ENCODE measurements around the gene ID3.
"Not testable (repeated sequence)": the region's sequence is repeated elsewhere in the genome, so short reads cannot be mapped to it uniquely, and the experiment has no call there.

ID3 gene

DNA sequence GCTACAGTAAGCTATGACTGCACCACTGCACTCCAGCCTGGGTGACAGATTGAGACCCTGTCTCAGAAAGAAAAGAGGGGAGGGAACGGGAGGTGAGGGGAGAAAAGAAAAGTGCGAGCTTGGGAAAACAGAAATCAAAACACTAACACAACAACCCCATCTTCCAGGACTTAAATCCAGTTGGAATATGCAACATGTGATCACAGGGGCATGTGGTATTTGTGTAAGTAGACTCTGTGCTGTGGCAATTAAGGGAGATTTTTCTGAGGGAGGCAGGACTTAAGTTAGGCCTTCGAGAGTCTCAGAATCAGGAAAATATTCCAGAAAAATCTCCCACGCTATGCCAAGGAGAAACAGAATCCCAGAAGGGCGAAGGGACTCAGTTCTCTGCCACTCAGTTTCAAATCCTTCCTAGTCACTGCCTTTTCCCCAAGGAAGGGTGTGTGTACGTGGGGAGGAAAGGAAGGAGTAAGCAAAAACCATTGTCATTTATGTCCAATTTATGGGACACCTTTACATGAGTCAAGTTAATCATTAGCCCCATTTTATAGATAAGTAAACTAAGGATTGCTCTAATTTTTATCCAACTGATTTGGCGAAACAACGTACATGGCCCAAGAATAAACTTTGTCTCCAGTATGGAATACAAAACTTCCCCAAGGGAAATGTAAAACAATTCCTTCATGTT lies 12.3 kb downstream of the ID3 start:
- DNase-seq = no peak

GRCh38 chr1:23545851-23546250 lies 13.4 kb downstream of the ID3 start:
- no peak for DNase-seq

DNA sequence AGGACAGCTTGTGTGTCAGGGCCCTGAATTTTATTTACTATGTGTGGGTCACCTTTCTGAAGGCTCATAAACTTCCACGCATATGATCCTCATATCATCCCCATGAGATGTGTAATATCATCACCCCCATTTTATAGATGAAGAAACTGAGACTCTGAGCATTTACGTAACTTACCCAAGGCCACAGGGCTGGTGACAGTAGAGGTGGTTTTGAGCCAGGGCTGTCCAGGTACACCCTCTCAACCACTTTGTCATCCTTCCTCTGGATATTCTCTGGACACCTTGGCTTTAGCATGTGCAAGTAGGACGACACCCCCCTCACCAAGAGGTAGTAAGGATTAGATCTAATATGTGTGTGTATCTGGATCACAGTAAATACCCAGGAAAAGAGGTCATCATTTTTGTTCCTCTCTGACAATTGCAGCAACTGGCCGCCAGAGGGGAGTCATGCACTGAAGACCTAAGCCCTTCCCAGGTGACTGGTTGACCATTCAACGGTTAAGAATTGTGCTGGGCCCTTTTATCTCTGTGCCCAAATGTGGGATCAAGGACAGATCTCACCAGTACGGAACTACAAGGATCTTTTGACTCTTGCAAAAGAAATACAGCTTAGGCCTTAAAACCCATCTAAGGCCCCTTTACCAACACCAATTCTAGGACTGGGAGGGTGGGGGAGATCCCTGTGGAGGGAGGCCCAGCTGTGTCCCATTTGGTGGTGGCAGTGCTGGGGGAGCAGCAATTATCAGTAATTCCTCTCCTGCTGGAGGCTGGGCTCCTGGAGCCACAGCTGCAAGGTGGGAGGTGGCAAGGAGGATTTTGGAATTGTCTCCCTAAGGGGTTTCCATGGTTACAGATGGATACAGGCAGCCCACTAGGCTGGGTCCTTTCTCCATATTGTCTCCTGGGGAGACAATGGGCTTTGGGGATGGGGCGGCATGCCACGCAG lies 14.6 kb downstream of the ID3 start:
- peak; percentile 80 for DNase-seq

DNA sequence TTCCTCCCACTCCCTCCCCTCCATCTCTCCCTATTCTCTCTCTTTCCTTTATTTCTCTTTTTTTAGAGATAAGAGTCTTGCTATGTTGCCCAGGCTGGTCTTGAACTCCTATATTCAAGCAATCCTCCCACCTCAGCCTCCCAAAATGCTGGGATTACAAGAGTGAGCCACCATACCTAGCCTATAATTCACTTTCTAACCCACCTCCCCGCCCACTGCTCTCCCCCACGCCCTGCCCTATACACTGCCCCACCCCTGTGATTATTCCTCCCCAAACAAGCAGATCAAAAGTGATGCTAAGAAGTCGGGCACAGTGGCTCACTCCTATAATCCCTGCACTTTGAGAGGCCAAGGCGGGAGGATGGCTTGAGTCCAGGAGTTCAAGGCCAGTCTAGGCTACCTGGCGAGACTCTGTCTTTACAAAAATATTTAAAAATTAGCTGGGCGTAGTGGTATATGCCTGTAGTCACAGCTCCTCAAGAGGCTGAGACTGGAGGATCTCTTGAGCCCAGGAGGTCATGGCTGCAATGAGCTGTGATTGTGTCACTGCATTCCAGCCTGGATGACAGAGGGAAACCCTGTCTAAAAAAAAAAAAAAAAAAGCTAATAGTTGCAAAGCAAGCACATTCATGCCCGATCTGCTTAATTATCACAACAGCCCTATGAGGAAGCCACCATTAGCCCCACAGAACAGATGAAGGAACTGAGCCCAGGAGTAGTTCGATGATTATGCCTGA lies 15.4 kb downstream of the ID3 start:
- DNase-seq = no peak

DNA sequence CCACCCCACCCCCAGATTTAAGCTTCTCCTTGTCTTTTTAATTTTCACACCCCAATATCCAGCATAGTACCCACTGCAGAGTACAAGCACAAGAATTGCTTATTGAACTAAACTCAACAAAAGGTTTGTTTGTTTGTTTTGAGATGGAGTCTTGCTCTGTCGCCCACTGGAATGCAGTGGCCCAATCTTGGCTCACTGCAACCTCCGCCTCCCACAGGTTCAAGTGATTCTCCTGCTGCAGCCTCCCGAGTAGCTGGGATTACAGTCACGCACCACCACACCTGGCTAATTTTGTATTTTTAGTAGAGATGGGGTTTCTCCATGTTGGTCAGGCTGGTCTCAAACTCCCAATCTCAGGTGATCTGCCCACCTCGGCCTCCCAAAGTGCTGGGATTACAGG lies 16.4 kb downstream of the ID3 start:
- not testable (repeated sequence) for DNase-seq

DNA sequence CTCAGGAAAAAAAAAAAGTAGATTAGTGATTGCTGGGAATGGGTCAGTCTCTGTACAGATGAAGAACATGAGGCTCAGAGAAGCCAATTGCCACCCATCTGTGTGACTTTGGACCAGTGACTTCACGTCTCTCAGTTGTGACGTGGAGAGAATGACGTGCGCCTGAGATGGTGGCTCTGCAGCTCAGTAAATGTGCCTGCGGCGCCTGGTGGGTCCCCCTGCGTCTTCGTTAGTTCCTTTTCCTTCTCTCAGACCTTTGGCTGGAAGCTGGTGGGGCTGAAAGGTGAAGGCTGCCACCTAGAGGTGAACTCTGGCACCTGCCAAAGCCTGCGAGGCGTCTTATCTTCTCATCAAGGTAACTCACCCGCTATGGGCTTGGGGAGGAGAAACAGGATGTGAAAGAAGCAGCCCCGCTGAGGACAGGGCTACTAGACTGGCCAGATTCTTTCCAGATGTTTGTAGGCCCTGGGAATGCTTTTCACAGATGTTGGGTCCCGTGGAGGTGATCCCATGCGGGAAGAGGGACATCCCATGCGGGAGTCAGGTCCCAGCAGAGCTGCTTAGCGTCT lies 19.5 kb downstream of the ID3 start:
- peak; percentile 96 for DNase-seq

GRCh38 chr1:23537296-23537973 lies 21.9 kb downstream of the ID3 start:
- DNase-seq = no peak

DNA sequence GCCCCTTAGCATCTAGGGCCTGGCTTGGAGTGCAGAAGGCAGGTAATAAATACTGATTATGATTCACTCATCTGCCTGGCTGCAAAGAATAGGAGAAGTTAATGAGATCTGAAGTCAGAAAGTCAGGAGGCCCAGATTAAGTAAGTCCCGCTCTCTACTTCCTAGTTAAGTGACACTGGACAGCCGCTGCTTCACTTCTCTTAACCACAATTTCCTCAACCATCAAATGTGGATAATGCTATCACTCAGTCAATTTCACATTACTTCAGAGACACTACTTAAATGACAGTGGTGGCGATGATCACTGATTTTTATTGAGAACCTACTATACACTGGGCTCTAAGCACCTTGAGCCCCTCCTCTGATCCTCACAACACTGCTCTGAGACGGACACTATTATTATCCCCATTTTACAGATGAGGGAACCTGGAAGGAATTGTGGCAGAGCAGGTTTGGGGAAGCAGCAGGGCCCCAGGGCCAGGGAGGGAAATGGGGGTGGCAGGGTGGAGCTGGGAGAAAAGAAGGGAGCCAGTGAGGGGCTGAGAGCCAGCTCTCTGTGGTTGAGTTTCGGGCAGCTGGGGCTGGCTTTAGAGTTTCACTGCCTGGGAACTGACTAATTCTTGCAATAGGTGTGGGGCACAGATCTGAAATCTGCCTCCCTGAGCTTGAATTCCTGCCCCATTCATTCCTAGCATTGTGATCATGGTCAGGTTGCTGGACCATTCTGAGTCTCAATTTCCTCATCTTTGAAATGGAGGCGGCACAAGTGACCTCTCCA lies 25.9 kb downstream of the ID3 start:
- peak; percentile 45 for DNase-seq

DNA sequence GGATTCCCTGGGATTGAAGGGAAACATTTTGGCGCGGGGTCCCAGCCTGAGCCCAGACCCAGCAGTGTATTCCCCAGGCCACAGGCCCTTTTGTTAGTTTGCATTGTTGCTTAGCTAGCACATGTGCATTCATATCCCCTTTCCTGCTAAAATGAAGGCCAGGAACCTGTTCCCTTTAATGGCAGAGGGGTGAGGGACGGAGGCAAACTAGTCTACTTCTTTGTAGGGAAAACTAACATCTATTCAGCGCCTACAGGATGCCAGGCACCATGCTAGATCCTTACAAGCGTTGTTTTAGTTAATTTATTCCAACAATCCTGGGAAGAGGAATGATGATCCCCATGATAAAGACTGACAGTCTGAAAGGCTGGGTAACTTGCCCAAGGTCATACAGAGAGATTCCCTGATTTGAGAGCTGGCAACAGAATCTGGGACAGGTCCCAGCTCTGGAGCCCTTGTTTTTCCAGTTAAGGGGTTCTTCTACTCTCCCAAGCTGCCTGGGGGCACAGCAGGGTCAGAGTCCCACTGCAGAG lies 27.7 kb downstream of the ID3 start:
- no peak for DNase-seq

DNA sequence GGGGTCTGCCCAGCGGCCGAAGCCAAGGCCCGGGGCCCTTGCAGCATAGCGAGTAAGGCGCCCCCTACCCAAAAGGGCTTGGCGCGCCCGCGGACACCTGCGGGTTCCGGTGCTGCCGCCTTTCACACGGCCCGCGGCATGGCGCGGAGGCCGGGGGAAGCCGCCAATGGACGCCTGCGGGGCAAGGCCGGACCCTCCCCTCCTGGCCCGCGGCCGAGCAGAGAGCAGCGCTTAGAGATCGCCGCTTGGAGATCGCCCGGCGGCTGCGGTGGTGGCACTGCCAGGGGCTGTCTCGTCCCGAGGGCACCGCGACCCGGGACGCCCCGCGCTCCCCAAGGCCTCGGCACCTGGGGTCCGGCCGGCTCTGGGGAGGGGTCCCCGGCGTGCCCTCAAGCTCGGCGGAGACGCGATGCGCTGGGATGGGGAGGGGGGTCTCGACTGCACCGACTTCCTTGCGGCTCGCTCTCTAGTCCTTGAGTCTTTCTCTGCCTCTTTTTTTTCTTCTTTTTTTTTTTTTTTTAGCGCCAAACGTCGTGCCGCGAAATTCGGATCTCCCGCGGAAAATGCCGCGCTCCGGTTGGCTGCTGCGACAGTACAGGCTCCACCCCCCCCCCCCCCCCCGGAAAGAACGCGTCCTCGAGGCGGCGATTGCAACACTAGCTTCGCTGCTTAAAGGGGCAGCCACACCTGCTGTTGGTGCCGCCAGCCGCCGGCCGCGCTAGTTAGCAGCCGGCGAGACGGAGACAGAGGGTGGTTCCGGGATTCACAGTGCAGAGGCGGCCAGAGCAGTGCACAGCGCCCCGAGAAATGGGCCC lies 28.3 kb downstream of the ID3 start, which contains the start of gene E2F2:
TSS of gene E2F2 (minus strand) at position 487 of the 815 bp plus-strand sequence. CDS start at position 47, 440 bp downstream.
- peak; percentile 89 for DNase-seq

- no peak for DNase-seq
Measured at GRCh38 chr1:23530087-23530746, 29.1 kb downstream of the ID3 start.

DNA sequence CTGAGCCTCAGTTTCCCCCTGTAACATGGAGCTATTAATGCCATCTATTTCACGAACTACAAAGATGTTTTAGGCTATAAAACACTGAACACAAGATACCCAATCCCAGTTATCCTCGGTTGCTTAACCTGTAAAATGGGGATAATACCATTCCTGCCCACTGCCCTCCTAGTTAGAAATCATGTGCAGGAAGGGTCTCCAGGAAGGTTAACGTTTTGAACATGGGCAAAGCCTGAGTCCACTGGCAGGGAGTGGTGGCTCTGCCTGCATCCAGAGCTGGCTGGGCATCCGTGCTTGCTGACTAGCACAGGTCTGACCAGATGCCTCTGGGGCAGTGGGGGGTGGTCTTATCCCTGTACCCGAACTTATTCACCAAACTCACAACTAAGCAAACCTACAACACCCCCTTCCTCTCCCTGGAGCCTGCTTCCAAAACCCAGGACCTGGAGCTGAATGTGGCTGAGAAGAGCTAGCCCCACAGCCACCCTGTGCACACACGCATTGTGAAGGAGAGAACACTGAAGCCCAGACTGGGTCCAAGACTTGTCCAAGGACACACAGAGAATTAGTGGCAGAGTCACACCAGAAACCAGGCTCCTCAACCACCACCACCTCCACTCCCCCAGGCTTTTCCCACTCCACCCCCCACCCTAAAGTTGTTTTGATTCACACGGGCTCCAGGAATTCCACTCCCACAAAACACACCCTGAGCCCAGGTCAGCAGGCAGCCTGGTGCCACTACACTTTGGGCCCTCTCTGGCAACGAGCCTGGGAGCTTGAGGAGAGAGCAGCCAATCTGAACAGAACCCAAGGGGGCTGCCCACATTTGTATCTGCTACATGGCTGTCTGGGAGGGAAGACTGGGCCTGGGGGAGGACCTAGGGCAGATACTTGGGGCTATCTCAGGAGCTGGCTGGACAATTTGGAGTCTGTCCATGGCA lies 29.9 kb downstream of the ID3 start:
- no peak for DNase-seq

DNA sequence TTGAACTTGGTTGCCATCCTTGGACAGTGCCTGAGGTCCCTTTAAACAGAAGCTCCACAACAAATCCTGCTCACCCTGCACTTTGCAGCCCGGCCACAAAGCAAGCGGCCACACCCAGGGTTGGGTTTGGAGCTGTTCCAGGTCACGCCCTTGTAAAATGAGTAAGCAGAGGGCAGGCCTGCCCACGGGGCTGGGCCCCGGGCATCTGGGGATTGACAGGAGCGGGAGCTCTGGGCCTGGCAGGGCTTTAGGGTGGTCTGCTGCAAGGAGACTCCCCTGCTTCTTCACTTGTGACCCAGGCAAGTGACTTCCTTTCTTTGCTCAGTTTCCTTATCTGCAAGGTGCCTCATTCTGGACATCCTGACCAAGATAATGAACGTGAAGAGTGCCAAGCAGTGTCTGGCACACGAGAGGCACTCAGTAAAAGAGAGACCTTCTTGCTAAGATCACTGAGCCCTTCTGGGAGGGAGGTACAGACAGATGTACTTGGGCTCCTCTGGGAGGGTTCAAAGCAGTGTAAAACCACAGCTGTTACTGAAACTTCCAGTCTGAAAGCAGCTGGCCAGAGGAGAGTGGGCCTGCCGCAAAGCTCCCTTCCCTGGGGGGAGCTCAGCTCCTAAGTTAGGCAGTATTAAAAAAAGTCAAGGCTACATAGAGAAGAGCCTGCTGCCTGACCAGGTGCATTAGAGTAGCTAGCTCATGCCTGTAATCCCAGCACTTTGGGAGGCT lies 30.9 kb downstream of the ID3 start:
- DNase-seq = peak; percentile 83

GRCh38 chr1:23527900-23528249 lies 31.4 kb downstream of the ID3 start:
- no peak for DNase-seq

DNA sequence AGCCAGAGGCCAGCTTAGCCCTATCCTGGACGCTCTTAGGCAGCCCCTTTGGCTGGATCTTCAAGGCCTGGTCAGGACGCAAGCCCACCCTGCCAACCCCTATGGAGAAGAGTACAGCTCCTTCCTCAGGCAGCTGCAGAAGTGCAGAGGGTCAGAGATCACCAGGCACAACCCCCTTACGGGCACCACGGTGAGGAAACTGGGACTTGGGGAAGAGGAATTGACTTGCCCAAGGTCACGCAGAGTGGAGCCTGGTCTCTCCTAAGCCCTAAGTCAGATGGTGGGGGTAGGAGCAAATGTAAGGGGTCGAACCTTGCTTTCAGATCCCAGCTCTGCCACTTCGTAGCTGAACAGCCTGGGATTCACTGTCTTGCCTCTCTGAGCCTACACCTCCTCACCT lies 31.9 kb downstream of the ID3 start:
- DNase-seq = no peak

GRCh38 chr1:23526329-23527041 lies 32.8 kb downstream of the ID3 start:
- DNase-seq = no peak

DNA sequence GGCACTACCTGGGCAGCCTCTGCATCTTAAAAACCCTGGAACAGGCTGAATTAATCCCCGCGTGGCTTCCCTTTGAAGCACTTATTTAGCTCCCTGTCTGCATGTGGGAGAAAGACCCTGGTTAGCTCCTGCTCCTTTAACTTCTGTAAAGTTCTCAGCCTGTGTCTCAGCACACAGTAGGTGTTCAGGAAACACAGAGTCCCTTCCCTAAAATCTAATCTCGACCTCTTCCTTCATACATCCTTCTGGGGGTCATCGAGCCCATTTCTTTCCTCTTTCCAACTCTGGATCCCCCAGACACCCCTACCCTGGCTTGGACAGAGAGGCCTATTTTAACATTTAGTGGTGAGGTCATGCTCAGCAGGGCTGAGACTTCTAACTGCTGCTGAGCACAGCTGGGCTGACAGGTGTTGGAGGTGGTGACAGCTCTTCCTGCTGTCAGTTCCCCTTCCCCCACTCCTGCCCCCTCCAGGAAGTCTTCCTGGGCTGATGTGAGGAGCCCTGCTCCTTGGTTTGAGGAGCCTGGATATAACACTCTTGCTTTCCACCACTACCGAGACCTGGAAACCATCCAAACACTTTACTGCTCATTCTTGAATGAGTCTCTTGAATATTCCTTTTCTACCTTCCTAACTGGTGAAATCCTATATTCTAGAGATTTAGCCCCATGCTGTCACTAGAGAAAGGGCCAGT lies 33.6 kb downstream of the ID3 start:
- peak; percentile 43 for DNase-seq
